GM13977 (cell line): ENCODE data around the gene POLR2I.

ENCODE experiments used
- DNase-seq: peaks from one replicate; pipeline ENCODE4 v3.0.0; 2012; ENCODE audit warnings: low spot score
- in situ Hi-C: fragments of 300-500 bp; cut with MboI; formaldehyde crosslinking; loops from one replicate; pipeline ENCODE4 v1.12.0; 2022; ENCODE audit warnings: low sequenced_read_pairs, low pct_unique_long_range_greater_than_20kb, mixed read lengths, inconsistent platforms; ENCODE audit not compliant: unreplicated experiment
- TF ChIP-seq, protein P1 (sequence below): IDR thresholded peaks from 2 replicates; pipeline ENCODE4 v1.5.1; 2012; ENCODE audit warnings: mild to moderate bottlenecking, control low read depth; ENCODE audit not compliant: insufficient read depth; ENCODE audit errors: extremely low read depth, missing control alignments

The POLR2I gene

DNA sequence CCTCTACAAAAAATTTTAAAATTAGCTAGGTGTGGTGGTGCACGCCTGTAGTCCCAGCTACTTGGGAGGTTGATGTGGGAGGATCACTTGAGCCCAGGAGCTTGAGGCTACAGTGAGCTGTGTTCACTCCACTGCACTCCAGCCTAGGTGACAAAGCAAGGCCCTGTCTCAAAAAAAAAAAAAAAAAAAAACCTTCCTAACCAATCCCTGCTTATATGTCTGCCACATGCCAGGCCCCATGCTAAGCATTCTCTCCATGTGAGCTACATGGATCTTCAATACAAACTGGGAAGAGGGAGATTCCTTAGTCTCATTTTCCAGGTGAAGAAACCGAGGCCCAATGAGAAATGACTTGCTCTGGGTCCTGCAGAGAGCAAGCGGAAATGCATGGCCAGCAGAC is 6.0 kb downstream of the POLR2I start:
- in situ Hi-C loops = no loop called here
- no peak for DNase-seq
- TF ChIP-seq, protein P1, sequence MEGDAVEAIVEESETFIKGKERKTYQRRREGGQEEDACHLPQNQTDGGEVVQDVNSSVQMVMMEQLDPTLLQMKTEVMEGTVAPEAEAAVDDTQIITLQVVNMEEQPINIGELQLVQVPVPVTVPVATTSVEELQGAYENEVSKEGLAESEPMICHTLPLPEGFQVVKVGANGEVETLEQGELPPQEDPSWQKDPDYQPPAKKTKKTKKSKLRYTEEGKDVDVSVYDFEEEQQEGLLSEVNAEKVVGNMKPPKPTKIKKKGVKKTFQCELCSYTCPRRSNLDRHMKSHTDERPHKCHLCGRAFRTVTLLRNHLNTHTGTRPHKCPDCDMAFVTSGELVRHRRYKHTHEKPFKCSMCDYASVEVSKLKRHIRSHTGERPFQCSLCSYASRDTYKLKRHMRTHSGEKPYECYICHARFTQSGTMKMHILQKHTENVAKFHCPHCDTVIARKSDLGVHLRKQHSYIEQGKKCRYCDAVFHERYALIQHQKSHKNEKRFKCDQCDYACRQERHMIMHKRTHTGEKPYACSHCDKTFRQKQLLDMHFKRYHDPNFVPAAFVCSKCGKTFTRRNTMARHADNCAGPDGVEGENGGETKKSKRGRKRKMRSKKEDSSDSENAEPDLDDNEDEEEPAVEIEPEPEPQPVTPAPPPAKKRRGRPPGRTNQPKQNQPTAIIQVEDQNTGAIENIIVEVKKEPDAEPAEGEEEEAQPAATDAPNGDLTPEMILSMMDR = no peak

DNA sequence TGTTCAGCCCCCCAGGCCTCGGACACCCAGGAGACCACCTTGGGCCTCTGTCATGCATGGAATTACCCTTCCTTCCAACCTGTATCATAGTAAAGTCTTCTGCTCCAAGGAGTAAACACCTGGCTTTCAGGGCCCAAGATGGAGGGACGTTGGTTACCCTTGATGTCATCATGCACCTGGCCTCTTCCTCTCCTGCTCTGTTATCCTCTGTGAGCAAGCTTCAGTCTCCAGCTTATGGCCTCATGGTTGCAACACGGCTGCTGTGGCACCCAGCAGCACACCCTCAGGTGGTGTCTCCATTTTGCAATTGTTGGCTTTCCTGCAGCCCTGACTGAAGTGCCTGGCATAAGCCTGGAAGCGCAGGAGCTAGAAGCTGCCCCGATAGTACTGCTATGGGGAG is 7.7 kb downstream of the POLR2I start:
- in situ Hi-C loops = no loop called here
- TF ChIP-seq, protein P1 = no peak
- DNase-seq = no peak

DNA sequence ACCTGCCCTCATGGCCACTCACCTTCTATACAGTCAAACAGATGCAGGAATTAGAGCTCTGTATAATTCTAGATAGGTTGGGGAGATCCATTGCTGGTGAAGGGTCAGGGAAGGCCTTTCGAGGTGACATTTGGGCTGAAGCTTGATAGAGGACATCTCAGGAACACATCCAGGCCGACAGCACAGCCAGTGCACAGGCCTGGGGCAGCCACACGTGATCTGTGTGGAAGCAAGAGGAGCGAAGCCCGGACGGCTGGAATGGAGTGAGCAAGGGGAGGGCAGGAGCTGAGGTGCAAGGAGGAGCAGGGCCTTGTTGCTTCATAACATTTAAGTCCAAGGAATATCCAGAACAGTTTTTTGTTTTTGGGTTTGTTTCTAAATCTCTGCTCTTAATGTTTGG is 8.2 kb downstream of the POLR2I start:
- no peak for DNase-seq
- TF ChIP-seq, protein P1 = no peak
- in situ Hi-C loops = no loop called here

DNA sequence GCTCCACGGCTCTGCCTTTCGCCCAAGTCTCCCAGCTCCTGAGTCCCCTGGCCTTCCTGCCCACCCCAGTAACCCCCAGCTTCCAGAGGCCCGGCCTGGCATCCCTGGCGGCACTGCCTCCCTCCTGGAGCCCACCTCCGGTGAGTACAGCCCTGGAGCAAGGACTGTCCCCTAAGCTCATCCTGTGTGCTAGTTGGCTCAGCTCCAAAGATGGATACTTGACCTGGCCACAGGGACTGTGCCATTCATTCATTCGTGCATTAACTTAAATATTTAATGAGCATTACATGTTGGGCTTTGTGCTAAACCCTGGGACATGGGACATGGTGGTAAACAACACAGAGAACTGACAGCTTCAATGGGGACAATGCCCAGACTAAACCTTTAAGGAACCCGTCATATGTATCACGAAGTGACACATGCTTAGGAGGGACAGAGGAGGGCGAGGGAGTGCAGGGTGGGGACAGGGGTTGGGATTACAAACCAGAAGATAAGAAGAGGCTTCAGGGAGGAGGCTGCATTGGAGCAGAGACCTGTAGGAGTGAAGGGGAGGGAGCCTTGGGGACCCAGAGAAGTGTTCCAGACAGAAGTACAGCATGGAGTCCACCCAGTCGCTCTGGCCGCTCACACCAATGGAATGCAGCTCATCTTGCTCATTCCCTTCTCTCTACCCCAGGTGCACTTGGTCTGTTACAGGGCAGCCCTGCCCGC is 10.7 kb downstream of the POLR2I start:
- TF ChIP-seq, protein P1 = no peak
- in situ Hi-C loops = no loop called here
- no peak for DNase-seq

DNA sequence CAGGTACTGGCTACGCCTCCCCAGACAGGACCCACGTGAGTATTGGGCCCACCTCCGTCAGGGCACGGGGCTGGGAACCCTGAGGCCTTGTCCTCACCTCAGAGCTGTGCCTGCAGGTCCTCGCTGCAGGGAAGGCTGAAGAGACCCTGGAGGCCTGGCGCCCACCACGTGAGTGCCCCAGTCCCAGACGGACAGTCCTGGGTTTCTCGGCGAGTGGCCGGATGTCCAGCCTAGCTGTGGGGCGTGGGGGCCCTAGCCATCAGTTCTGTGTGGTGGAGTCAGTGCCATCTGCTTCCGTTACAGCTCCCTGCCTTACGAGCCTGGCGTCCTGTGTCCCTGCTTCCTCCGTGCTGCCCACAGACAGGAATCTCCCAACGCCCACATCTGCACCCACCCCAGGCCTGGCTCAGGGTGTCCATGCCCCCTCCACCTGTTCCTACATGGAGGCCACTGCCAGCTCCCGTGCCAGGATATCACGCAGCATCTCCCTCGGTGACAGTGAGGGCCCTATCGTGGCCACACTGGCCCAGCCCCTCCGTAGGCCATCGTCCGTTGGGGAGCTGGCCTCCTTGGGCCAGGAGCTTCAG is 11.5 kb downstream of the POLR2I start:
- no peak for DNase-seq
- in situ Hi-C loops = no loop called here
- TF ChIP-seq, protein P1 = no peak

DNA sequence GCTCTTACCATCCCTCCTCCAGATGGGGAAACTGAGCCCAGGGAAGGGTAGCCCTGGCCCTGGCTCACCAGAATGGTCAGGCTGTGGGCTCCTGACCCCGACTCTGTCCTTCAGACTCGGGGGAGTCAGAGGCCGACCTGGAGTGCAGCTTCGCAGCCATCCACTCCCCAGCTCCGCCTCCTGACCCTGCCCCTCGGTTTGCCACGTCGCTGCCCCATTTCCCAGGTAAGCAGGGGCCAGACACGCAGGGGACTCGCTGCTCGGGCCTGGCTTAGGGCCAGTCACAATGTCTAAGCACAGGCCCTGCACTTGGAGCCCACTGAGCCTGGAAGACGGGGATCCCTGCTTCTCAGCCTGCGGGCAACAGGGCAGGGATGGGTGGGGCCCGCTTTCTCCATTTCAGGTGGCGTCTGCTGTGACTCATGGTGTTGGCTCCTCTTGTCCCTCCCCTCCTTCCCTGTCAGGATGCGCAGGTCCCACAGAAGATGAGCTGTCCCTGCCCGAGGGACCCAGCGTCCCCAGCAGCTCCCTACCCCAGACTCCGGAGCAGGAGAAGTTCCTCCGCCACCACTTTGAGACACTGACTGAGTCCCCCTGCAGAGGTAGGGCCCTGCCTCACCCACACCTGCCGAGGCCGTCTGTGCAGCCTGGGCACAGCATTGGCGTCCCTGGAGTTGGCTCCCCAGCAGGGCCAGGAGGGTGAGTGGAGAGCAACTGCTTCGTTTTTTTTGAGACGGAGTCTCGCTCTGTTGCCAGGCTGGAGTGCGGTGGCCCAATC is 12.9 kb downstream of the POLR2I start:
- in situ Hi-C loops = no loop called here
- TF ChIP-seq, protein P1 = no peak
- DNase-seq = no peak
